K562 (cell line): ENCODE data around the gene ACTR3C. TPM values are rescaled to one million over a fixed set of nuclear protein-coding genes. Genes with fewer than 3 reads are reported as not detected.

Experiments
- ATAC-seq: fragments of 200-7000 bp; cut with Tn5 transposase; 3 replicates; pipeline ENCODE4 v1.9.1; 2020; ENCODE audit warnings: moderate library complexity
- BruUV-seq: library from RNA; stranded (reverse); fragments of 400-500 nt; replicated peaks from 2 replicates; lab custom pipeline; 2021; lab: Mats Ljungman, UMichigan
- CTCF ChIA-PET: fragments of 300-600 bp; formaldehyde crosslinking; extraction: SDS; loops from one replicate; lab custom pipeline; 2021; ENCODE audit warnings: low intra/inter-chr PET ratio; lab: Yijun Ruan, JAX
- POLR2A ChIA-PET: fragments of 300-600, 350-650 bp; sonication (Branson Sonifier 250); formaldehyde crosslinking; extraction: SDS; loops from one replicate; lab custom pipeline; 2021; ENCODE audit warnings: antibody characterized with exemption, inconsistent platforms; lab: Yijun Ruan, JAX
- DNase-seq, 4 experiments: peaks; one replicate each; pipeline versions ENCODE4 v3.0.0 to v3.0.0-alpha.2; 2011 to 2018; ENCODE audit warnings: low spot score in 3 of 4, mixed read lengths in 3 of 4; ENCODE audit errors: extremely low read depth in 1 of 4
- FAIRE-seq: peaks from 2 replicates; lab custom pipeline; 2011; peaks lifted over from hg19 to GRCh38; lab: Jason Lieb, UNC
- H2AFZ ChIP-seq: 2 replicates; pipeline ENCODE4 v1.6.0; 2011; ENCODE audit warnings: low read depth, low read length, control low read depth, inconsistent platforms
- H3K27ac ChIP-seq: fragments of 200-600 bp; 3 replicates; pipeline ENCODE4 v1.8.0; 2011; ENCODE audit warnings: low read depth, mild to moderate bottlenecking, control low read depth, inconsistent platforms, low read length, moderate library complexity, mixed read lengths; ENCODE audit errors: extremely low read depth
- H3K27me3 ChIP-seq, 2 experiments: fragments of 300-600 bp in 1 of 2; 2 replicates in 1 of 2; 3 replicates in 1 of 2; pipeline versions ENCODE4 v1.6.0 to v1.8.0; 2011; ENCODE audit warnings: inconsistent platforms in 2 of 2, low read length in 2 of 2, mild to moderate bottlenecking in 1 of 2, mixed read lengths in 1 of 2, moderate library complexity in 1 of 2; ENCODE audit not compliant: control insufficient read depth in 2 of 2, insufficient read depth in 2 of 2
- H3K36me3 ChIP-seq: fragments of 300-600 bp; 3 replicates; pipeline ENCODE4 v1.8.0; 2011; ENCODE audit warnings: mild to moderate bottlenecking, low read length, inconsistent platforms; ENCODE audit not compliant: control insufficient read depth, insufficient read depth
- H3K4me1 ChIP-seq, 2 experiments: fragments of 200-600 bp in 1 of 2; replicated peaks in 1 of 2; 2 replicates in 1 of 2; 3 replicates in 1 of 2; pipeline versions ENCODE4 v1.5.1 to v1.8.0; 2011; ENCODE audit warnings: inconsistent platforms in 2 of 2, low read length in 2 of 2, mild to moderate bottlenecking in 1 of 2, mixed read lengths in 1 of 2, moderate library complexity in 1 of 2; ENCODE audit not compliant: control insufficient read depth in 2 of 2, insufficient read depth in 2 of 2
- H3K4me2 ChIP-seq: 2 replicates; pipeline ENCODE4 v1.6.1; 2011; ENCODE audit warnings: low read length, control low read depth, inconsistent platforms, mixed read lengths; ENCODE audit not compliant: insufficient read depth
- H3K4me3 ChIP-seq: fragments of 200-600 bp; sonication (generic), shearing (Covaris generic); 2 replicates; pipeline ENCODE4 v1.5.1; 2016; ENCODE audit warnings: control low read depth, inconsistent platforms
- H3K79me2 ChIP-seq: fragments of 200-600 bp; 3 replicates; pipeline ENCODE4 v1.8.0; 2011; ENCODE audit warnings: low read length, inconsistent platforms; ENCODE audit not compliant: control insufficient read depth, insufficient read depth
- H3K9ac ChIP-seq, 2 experiments: 2 replicates each; pipeline versions ENCODE4 v1.6.0 to v1.6.1; 2011; ENCODE audit warnings: low read depth in 2 of 2, low read length in 2 of 2, control low read depth in 1 of 2, inconsistent platforms in 1 of 2, mild to moderate bottlenecking in 1 of 2, mixed read lengths in 1 of 2; ENCODE audit not compliant: insufficient read depth in 1 of 2
- H3K9me1 ChIP-seq: one replicate; pipeline ENCODE4 v1.6.0; 2011; ENCODE audit warnings: inconsistent platforms, mild to moderate bottlenecking, low read length, moderate library complexity; ENCODE audit not compliant: control insufficient read depth, insufficient read depth
- H3K9me3 ChIP-seq: replicated peaks from 2 replicates; pipeline ENCODE4 v1.5.1; 2011; ENCODE audit warnings: low read depth, low read length, inconsistent platforms; ENCODE audit not compliant: control insufficient read depth, insufficient read depth
- H4K20me1 ChIP-seq: replicated peaks from 2 replicates; pipeline ENCODE4 v1.6.1; 2011; ENCODE audit warnings: low read length, inconsistent platforms, mixed read lengths; ENCODE audit not compliant: control insufficient read depth, insufficient read depth
- FOXK1 ChIP-seq: sonication (generic); formaldehyde crosslinking; IDR thresholded peaks from 2 replicates; pipeline ENCODE4 v1.8.0; 2022; ENCODE audit warnings: missing genetic modification reagents, mild to moderate bottlenecking, borderline replicate concordance
- NFXL1 ChIP-seq: fragments of 450-650 bp; formaldehyde crosslinking; IDR thresholded peaks from 2 replicates; pipeline ENCODE4 v1.4.0; 2021; ENCODE audit warnings: mild to moderate bottlenecking
- RBFOX2 ChIP-seq: fragments of 200-400 bp; formaldehyde crosslinking; IDR thresholded peaks from 2 replicates; pipeline ENCODE4 v1.6.1; 2017; ENCODE audit warnings: low read depth, mild to moderate bottlenecking, low read length, moderate library complexity
- SIN3A ChIP-seq, 2 experiments: fragments of 150-350 bp in 1 of 2; IDR thresholded peaks; 2 replicates each; pipeline ENCODE4 v1.6.1; 2011 to 2016; ENCODE audit warnings: borderline replicate concordance in 2 of 2, low read depth in 2 of 2, low read length in 2 of 2, mild to moderate bottlenecking in 2 of 2, moderate library complexity in 2 of 2; ENCODE audit not compliant: control insufficient read depth in 1 of 2
- TCF3 ChIP-seq: sonication (generic); formaldehyde crosslinking; IDR thresholded peaks from 2 replicates; pipeline ENCODE4 v1.4.0; 2020; ENCODE audit warnings: mild to moderate bottlenecking, missing genetic modification reagents
- USF1 ChIP-seq: sonication (generic); formaldehyde crosslinking; IDR thresholded peaks from 2 replicates; pipeline ENCODE4 v1.9.0; 2022; ENCODE audit warnings: mild to moderate bottlenecking, missing genetic modification reagents
- WGBS: fragments of 100-300 bp; shearing (Covaris generic); methylation state at CpG from one replicate; pipeline ENCODE4 v1.1.6; 2016; ENCODE audit warnings: low coverage, mixed read lengths; ENCODE audit not compliant: insufficient coverage; ENCODE audit errors: missing lambda C conversion rate; 5-methylcytosine and 5-hydroxymethylcytosine counted together
- in situ Hi-C: fragments of 300-500 bp; cut with MboI; formaldehyde crosslinking; loops from 4 replicates; pipeline ENCODE4 v1.15.0; 2018; ENCODE audit warnings: inconsistent platforms, mixed read lengths
- intact Hi-C: fragments of 100-400 bp; cut with micrococcal nuclease; formaldehyde crosslinking; loops from 2 replicates; pipeline ENCODE4 v1.14.2; 2022
- polyA plus RNA-seq, 8 experiments: library from polyadenylated mRNA; depleted of rRNA in 4 of 8; stranded (reverse) in 5 of 8; unstranded in 3 of 8; fragments of >200 nt; fragmentation: Nextera tagmentation in 2 of 8; fragmentation: Illumina TruSeq in 1 of 8; extraction: Ambion mirVana in 2 of 8; extraction: Trizol in 1 of 8; gene quantifications; 2 replicates each; pipeline versions ENCODE4 v1.2.1 to v1.2.3, GENCODE V29; 2011 to 2014; ENCODE audit warnings: inconsistent platforms in 1 of 8, missing spikeins in 1 of 8
- total RNA-seq, 7 experiments: library from RNA; depleted of rRNA in 6 of 7; stranded (reverse); fragments of >200 nt in 6 of 7; fragmentation: Illumina TruSeq in 2 of 7; extraction: Trizol in 2 of 7; gene quantifications; 2 replicates each; pipeline versions ENCODE4 v1.2.1 to v1.2.3, GENCODE V29; 2011 to 2021; ENCODE audit warnings: low replicate concordance in 1 of 7
- TF ChIP-seq, protein P1 (sequence below): sonication (generic); formaldehyde crosslinking; IDR thresholded peaks from 2 replicates; pipeline ENCODE4 v1.8.0; 2022; ENCODE audit warnings: missing genetic modification reagents, mild to moderate bottlenecking, moderate library complexity, borderline replicate concordance
- TF ChIP-seq, protein P2 (sequence below): sonication (generic); formaldehyde crosslinking; IDR thresholded peaks from 2 replicates; pipeline ENCODE4 v1.8.0; 2023; ENCODE audit warnings: missing genetic modification reagents, mild to moderate bottlenecking, borderline replicate concordance

The ACTR3C gene
- total and polyA plus RNA-seq, 9 of the 15 experiments (the other 6 are each of a cell fraction or from before 2014, with no cell fraction given), result 9.0 to 35.4 (median 13.3) TPM

- TF ChIP-seq USF1, result 0 out of 2 replicates have a peak, but pooled peaks have one; percentile 1
- 0 out of 2 replicates have a peak, but pooled peaks have one; percentile 14 for TF ChIP-seq RBFOX2
- TF ChIP-seq SIN3A (IDR thresholded peaks at IDR 0.05; ENCODE audit: borderline replicate concordance in 2 of 2, control insufficient read depth in 1 of 2, low read depth in 2 of 2, low read length in 2 of 2), result no peak
- TF ChIP-seq, all 486 proteins: peak for 23
Measured at GRCh38 chr7:150369748-150370501, 46.6 kb upstream of the ACTR3C start (continued).

DNA sequence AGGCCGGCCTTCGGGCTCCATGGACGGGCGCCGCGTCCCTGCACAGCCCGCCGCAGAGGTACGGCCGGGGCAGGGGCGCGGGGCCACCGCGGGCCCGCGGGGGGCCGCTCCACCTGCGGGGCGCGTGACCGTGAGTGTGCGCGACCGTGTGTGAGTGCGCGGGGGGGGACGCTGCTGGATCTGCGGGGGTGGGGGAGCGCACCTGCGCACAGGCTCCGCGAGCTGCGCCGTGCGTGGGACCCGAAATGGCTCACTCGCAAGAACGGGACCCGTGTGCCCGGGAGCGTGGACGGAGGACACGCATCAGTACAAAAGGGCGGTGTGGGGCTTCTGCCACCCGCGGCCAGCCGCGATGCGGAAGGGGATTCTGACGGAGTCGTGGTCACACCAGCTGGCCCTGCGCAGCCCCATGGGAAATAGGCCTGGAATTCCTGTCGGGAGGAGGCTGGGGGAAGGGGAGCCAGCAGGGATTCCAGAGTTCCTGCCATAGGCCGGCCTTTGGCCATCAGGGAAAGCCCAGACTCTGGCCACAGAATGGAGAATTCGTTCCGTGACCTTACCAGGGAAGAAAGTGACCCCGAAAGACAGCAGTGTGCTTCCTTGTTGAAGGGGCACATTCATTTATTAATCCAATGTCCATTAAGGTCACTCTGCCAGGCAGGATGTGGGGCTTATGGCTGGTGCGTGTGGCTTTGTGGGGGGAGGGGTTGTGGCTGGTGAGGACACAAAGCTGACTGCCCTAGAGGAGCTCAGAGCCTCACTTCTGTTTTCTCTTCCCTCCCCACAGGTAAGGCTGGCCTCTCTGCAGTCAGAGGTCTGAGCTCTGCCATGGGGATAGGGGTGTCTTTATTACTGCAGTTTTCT, 45.8 kb upstream of the ACTR3C start:
- Histone ChIP-seq H3K9ac (peak overlapping the region; percentile 98 to 99), H3K27me3 (no peaks in the 10 kb centered on the region), H3K4me3 (peak overlapping the region; percentile 79), H3K4me2 (peak overlapping the region; percentile 100), H3K4me1 (peaks cover 49 to 59% of the 10 kb centered on the region in 2 experiments), H3K36me3 (peaks cover 52% of the 10 kb centered on the region), H3K9me1 (no peaks in the 10 kb centered on the region), H3K27ac (peak overlapping the region; percentile 97), H4K20me1 (no peaks in the 10 kb centered on the region; the same call in 1 of the 2 replicates), H3K9me3 (no peaks in the 10 kb centered on the region), H3K79me2 (peaks cover 60% of the 10 kb centered on the region), H2AFZ (peak overlapping the region; percentile 82)
- BruUV-seq, result TSS peak; percentile 41
- FAIRE-seq (peak; percentile 54), DNase-seq (peak; percentile 43 to 71 (median 58)), ATAC-seq (peak; percentile 59)
- in situ Hi-C loops (no loop called here), intact Hi-C loops (loop anchor here (2.0 kb wide), 2 partner anchors 32 to 46 kb away; partner anchors contain the start of genes ACTR3C and LRRC61)
- ChIA-PET POLR2A (interaction anchor here (0.6 to 3.5 kb wide), 22 partner anchors 8 to 712 kb away, joined by 3 to 30 read pairs (median 4); partner anchors contain the start of genes ACTR3C, FASTK and LRRC61), CTCF (no interaction called here)
- WGBS, result under 1% methylated on average over 48 of the region's 58 CpGs
- TF ChIP-seq, protein P1, sequence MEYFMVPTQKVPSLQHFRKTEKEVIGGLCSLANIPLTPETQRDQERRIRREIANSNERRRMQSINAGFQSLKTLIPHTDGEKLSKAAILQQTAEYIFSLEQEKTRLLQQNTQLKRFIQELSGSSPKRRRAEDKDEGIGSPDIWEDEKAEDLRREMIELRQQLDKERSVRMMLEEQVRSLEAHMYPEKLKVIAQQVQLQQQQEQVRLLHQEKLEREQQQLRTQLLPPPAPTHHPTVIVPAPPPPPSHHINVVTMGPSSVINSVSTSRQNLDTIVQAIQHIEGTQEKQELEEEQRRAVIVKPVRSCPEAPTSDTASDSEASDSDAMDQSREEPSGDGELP (CRISPR knock-in tag), result peak; percentile 94
- no peak for TF ChIP-seq TCF3 (CRISPR knock-in tag)
- peak in 1 of 2 experiments; percentile 34; a peak in 1 of 4 replicates for TF ChIP-seq SIN3A (IDR thresholded peaks at IDR 0.05; ENCODE audit: borderline replicate concordance in 2 of 2, control insufficient read depth in 1 of 2, low read depth in 2 of 2, low read length in 2 of 2)
- no peak for TF ChIP-seq NFXL1
- TF ChIP-seq, protein P2, sequence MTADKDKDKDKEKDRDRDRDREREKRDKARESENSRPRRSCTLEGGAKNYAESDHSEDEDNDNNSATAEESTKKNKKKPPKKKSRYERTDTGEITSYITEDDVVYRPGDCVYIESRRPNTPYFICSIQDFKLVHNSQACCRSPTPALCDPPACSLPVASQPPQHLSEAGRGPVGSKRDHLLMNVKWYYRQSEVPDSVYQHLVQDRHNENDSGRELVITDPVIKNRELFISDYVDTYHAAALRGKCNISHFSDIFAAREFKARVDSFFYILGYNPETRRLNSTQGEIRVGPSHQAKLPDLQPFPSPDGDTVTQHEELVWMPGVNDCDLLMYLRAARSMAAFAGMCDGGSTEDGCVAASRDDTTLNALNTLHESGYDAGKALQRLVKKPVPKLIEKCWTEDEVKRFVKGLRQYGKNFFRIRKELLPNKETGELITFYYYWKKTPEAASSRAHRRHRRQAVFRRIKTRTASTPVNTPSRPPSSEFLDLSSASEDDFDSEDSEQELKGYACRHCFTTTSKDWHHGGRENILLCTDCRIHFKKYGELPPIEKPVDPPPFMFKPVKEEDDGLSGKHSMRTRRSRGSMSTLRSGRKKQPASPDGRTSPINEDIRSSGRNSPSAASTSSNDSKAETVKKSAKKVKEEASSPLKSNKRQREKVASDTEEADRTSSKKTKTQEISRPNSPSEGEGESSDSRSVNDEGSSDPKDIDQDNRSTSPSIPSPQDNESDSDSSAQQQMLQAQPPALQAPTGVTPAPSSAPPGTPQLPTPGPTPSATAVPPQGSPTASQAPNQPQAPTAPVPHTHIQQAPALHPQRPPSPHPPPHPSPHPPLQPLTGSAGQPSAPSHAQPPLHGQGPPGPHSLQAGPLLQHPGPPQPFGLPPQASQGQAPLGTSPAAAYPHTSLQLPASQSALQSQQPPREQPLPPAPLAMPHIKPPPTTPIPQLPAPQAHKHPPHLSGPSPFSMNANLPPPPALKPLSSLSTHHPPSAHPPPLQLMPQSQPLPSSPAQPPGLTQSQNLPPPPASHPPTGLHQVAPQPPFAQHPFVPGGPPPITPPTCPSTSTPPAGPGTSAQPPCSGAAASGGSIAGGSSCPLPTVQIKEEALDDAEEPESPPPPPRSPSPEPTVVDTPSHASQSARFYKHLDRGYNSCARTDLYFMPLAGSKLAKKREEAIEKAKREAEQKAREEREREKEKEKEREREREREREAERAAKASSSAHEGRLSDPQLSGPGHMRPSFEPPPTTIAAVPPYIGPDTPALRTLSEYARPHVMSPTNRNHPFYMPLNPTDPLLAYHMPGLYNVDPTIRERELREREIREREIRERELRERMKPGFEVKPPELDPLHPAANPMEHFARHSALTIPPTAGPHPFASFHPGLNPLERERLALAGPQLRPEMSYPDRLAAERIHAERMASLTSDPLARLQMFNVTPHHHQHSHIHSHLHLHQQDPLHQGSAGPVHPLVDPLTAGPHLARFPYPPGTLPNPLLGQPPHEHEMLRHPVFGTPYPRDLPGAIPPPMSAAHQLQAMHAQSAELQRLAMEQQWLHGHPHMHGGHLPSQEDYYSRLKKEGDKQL (CRISPR knock-in tag), result peak; percentile 87; the same call in 1 of the 2 replicates
- peak; percentile 95; the same call in 1 of the 2 replicates for TF ChIP-seq FOXK1 (CRISPR knock-in tag)
